GM12892 (cell line): ENCODE results near the gene CCDC18.

Experiments
- POLR2A ChIP-seq: IDR thresholded peaks from 2 replicates; pipeline ENCODE4 v1.6.1; 2011; ENCODE audit warnings: low read depth, low read length, control low read depth
- POLR2AphosphoS5 ChIP-seq: IDR thresholded peaks from 2 replicates; pipeline ENCODE4 v1.6.1; 2011; ENCODE audit warnings: low read depth, low read length, control low read depth

DNA sequence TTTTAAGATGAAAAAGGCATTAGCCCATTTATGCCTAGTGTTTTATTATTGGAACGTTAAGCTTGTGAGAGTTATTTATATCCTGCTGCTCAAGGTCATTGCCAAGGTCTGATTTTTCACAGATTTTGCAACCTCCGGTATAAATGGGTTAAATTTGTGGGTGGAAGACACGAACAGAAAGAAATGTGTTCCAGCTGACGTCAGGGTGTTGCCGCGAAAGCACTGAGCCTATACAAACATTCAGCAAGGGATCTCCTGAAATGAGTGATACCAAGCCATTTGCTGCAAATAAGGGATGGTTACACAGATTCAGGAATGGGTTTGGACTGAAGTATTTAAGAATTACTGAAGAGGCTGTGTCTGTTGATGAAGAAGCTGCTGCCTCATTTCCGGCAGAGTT is 32.5 kb upstream of the CCDC18 start:
- no peak for TF ChIP-seq POLR2A
- TF ChIP-seq POLR2AphosphoS5: no peak; the same call in 1 of the 2 replicates
